H1 (cell line): Measurements from ENCODE around the gene MTX1. TPM values are rescaled to one million over a fixed set of nuclear protein-coding genes. Genes with fewer than 3 reads are reported as not detected.

Experiments used
- BRCA1 ChIP-seq: IDR thresholded peaks from 2 replicates; pipeline ENCODE4 v1.6.1; 2012; ENCODE audit warnings: low read depth, low read length, improper control_type of control experiment
- CEBPB ChIP-seq: IDR thresholded peaks from 2 replicates; pipeline ENCODE4 v1.6.1; 2012; ENCODE audit warnings: low read depth, low read length
- CTBP2 ChIP-seq: IDR thresholded peaks from 2 replicates; pipeline ENCODE4 v1.7.0; 2011; ENCODE audit warnings: borderline replicate concordance, mild to moderate bottlenecking, moderate library complexity, mixed read lengths, low read length; ENCODE audit not compliant: insufficient read depth, insufficient read length
- FOSL1 ChIP-seq: IDR thresholded peaks from 2 replicates; pipeline ENCODE4 v1.6.1; 2011; ENCODE audit warnings: mild to moderate bottlenecking, low read depth, low read length, moderate library complexity; ENCODE audit not compliant: insufficient read depth
- HDAC2 ChIP-seq, 2 experiments: fragments of 300-600 bp in 1 of 2; sonication (generic) in 1 of 2; IDR thresholded peaks; 2 replicates each; pipeline ENCODE4 v1.6.1; 2011 to 2012; ENCODE audit warnings: low read depth in 2 of 2, low read length in 2 of 2, mild to moderate bottlenecking in 2 of 2, moderate library complexity in 2 of 2, borderline replicate concordance in 1 of 2, inconsistent platforms in 1 of 2
- KDM4A ChIP-seq: IDR thresholded peaks from one replicate; pipeline ENCODE4 v1.7.1; 2012; ENCODE audit warnings: low read depth, mild to moderate bottlenecking, moderate library complexity, low read length, inconsistent platforms; ENCODE audit not compliant: severe bottlenecking
- NANOG ChIP-seq: IDR thresholded peaks from 2 replicates; pipeline ENCODE4 v1.6.1; 2011; ENCODE audit warnings: low read length, low read depth, mild to moderate bottlenecking, inconsistent platforms; ENCODE audit not compliant: insufficient read depth, poor library complexity, severe bottlenecking
- RNF2 ChIP-seq: fragments of 200-900, 300-1000 bp; sonication (generic); IDR thresholded peaks from 2 replicates; pipeline ENCODE4 v1.7.1; 2016; ENCODE audit warnings: borderline replicate concordance, low read depth, mild to moderate bottlenecking, antibody characterized with exemption, low read length; ENCODE audit not compliant: poor library complexity, severe bottlenecking; ENCODE audit errors: missing control alignments
- RXRA ChIP-seq: IDR thresholded peaks from 2 replicates; pipeline ENCODE4 v1.6.1; 2011; ENCODE audit warnings: low read depth, mild to moderate bottlenecking, low read length, moderate library complexity; ENCODE audit not compliant: insufficient read depth
- SIX5 ChIP-seq: IDR thresholded peaks from 2 replicates; pipeline ENCODE4 v1.6.1; 2011; ENCODE audit warnings: mild to moderate bottlenecking, low read depth, low read length
- SP4 ChIP-seq: IDR thresholded peaks from 2 replicates; pipeline ENCODE4 v1.6.1; 2012; ENCODE audit warnings: low read length, inconsistent platforms
- SRF ChIP-seq: IDR thresholded peaks from 2 replicates; pipeline ENCODE4 v1.6.1; 2011; ENCODE audit warnings: mild to moderate bottlenecking, low read depth, low read length, moderate library complexity
- polyA plus RNA-seq, 7 experiments: library from polyadenylated mRNA; depleted of rRNA in 3 of 7; stranded (reverse) in 5 of 7; unstranded in 2 of 7; fragments of >200 nt in 5 of 7; fragments of 200-250 nt in 2 of 7; gene quantifications; 1 replicate in 5 of 7; 2 replicates in 1 of 7; 4 replicates in 1 of 7; pipeline versions ENCODE4 v1.2.1 to v1.2.3, GENCODE V29; 2011 to 2013; ENCODE audit warnings: missing spikeins in 2 of 7, mixed read lengths in 2 of 7
- total RNA-seq: library from RNA; stranded (reverse); fragmentation: NEBNext Ultra II Directional; extraction: Animal tissue kit (Norgen Biotek cat#: 25700); gene quantifications from 2 replicates; pipeline ENCODE4 v1.2.1, GENCODE V29; 2021
- TF ChIP-seq, protein P1 (sequence below), 3 experiments: IDR thresholded peaks; 1 replicate in 2 of 3; 2 replicates in 1 of 3; pipeline versions ENCODE4 v1.5.1 to v1.6.1; 2011; ENCODE audit warnings: low read length in 3 of 3, mild to moderate bottlenecking in 3 of 3, inconsistent platforms in 2 of 3, low read depth in 1 of 3, moderate library complexity in 1 of 3; ENCODE audit not compliant: insufficient read depth in 1 of 3; ENCODE audit errors: control extremely low read depth in 1 of 3
- TF ChIP-seq, protein P2 (sequence below): IDR thresholded peaks from 2 replicates; pipeline ENCODE4 v1.6.1; 2012; ENCODE audit warnings: inconsistent platforms

The MTX1 gene
- total and polyA plus RNA-seq, 2 of the 8 experiments (the other 6 are each of a cell fraction or from before 2014, with no cell fraction given): 47.9 to 131 TPM

DNA sequence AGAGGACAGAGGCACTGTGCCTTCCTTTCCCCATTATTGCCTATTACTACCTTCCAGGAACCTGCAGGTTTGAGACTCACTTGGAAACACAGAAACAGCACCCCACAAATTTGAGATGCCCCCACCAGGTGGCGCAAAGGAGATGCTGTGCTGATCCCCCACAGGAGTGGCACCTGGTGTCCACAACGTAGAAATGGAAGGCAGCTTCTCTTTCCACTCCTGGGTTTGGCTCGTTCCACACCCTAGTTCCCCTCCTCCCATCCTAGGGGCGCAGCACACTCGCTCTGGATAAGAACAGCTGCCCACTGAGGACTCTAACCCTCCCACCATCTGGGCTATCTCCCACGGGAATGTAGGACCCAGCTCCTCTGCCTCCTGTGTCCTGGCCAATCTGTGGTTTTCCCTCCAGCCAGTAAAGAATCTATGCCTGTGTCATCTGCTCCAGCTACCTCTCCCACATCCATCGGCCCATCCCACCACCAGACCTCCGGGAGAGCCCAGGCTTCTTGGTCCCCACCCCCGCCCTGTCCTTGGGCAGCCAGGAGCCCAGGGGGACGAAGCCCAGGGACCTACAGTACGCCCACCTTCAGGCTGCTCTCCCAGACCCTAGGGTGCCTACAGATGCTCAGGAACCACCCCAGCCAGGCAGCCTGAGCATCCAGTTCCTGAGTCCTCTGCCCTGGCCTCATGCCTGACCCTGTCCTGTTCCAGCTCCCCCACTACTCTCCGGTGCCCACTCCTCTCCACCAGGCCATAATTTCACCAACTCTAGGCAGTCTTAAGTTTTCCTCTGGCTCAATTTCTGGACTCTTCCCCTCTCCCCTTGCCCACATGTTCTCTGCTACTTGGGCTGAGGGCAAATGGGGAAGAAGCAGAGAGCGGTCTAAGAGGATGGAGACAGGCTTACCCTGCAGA, 1.3 kb upstream of the MTX1 start (continued):
- TF ChIP-seq, protein P1, sequence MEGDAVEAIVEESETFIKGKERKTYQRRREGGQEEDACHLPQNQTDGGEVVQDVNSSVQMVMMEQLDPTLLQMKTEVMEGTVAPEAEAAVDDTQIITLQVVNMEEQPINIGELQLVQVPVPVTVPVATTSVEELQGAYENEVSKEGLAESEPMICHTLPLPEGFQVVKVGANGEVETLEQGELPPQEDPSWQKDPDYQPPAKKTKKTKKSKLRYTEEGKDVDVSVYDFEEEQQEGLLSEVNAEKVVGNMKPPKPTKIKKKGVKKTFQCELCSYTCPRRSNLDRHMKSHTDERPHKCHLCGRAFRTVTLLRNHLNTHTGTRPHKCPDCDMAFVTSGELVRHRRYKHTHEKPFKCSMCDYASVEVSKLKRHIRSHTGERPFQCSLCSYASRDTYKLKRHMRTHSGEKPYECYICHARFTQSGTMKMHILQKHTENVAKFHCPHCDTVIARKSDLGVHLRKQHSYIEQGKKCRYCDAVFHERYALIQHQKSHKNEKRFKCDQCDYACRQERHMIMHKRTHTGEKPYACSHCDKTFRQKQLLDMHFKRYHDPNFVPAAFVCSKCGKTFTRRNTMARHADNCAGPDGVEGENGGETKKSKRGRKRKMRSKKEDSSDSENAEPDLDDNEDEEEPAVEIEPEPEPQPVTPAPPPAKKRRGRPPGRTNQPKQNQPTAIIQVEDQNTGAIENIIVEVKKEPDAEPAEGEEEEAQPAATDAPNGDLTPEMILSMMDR (IDR thresholded peaks at IDR 0.05; ENCODE audit: control extremely low read depth in 1 of 3, insufficient read depth in 1 of 3, low read depth in 1 of 3, low read length in 3 of 3): peak in 2 of 3 experiments; percentile 89 to 97; a peak in 3 of 4 replicates
- TF ChIP-seq CEBPB (no peak), CTBP2 (no peak), FOSL1 (no peak), KDM4A (no peak), SRF (no peak), HDAC2 (IDR thresholded peaks at IDR 0.05; ENCODE audit: borderline replicate concordance in 1 of 2, low read depth in 2 of 2, low read length in 2 of 2) (0 out of 4 replicates have a peak, but pooled peaks of 1 of the 2 experiments have one; percentile 16), SP4 (no peak), SIX5 (no peak), RNF2 (no peak), RXRA (no peak), BRCA1 (no peak), NANOG (no peak)
- TF ChIP-seq, protein P2, sequence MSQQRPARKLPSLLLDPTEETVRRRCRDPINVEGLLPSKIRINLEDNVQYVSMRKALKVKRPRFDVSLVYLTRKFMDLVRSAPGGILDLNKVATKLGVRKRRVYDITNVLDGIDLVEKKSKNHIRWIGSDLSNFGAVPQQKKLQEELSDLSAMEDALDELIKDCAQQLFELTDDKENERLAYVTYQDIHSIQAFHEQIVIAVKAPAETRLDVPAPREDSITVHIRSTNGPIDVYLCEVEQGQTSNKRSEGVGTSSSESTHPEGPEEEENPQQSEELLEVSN: peak; percentile 64; the same call in 1 of the 2 replicates
